Stomach (tissue), 9 donors: ENCODE data around the gene SPN. TPM values are rescaled to one million over a fixed set of nuclear protein-coding genes. Genes with fewer than 3 reads are reported as not detected.
A peak's percentile ranks its signal among the peaks of the same experiment; 100 is the strongest.

Source experiments
- DNase-seq, 2 donors: peaks; one replicate each; pipeline versions ENCODE4 v3.0.0 to v3.0.0-alpha.2; 2013 to 2019
- H3K27ac ChIP-seq, 5 donors: fragments of 200-600 bp in 4 of 5; sonication (generic) in 4 of 5; one replicate each; pipeline ENCODE4 v1.5.1; 2013 to 2019; ENCODE audit warnings: mild to moderate bottlenecking in 1 of 5, moderate library complexity in 1 of 5
- H3K27me3 ChIP-seq, 3 donors: fragments of 200-600 bp; sonication (generic); one replicate each; pipeline ENCODE4 v1.5.1; 2017 to 2019; ENCODE audit warnings: mixed run types in 1 of 3
- H3K36me3 ChIP-seq, 4 donors: fragments of 200-600 bp; sonication (generic); 1 replicate in 3 of 4; 2 replicates in 1 of 4; pipeline ENCODE4 v1.5.1; 2016 to 2019
- H3K4me1 ChIP-seq, 4 donors: fragments of 200-600 bp; sonication (generic); one replicate each; pipeline ENCODE4 v1.5.1; 2016 to 2019
- H3K4me3 ChIP-seq, 4 donors: fragments of 200-600 bp; sonication (generic) in 3 of 4; one replicate each; pipeline ENCODE4 v1.5.1; 2016 to 2019; ENCODE audit warnings: mild to moderate bottlenecking in 1 of 4
- H3K9me3 ChIP-seq, 4 donors: fragments of 200-600 bp; sonication (generic); one replicate each; pipeline ENCODE4 v1.5.1; 2016 to 2019
- CTCF ChIP-seq, 7 experiments: fragments of 450-650 bp in 4 of 7; fragments of 200-600 bp in 3 of 7; sonication (generic) in 3 of 7; IDR thresholded peaks; one replicate each; pipeline ENCODE4 v1.5.1; 2016 to 2019; ENCODE audit warnings: antibody characterized with exemption in 7 of 7, control low read depth in 2 of 7, mild to moderate bottlenecking in 1 of 7
- EP300 ChIP-seq: sonication (generic); formaldehyde crosslinking; IDR thresholded peaks from one replicate; pipeline ENCODE4 v1.6.1; 2017; ENCODE audit warnings: antibody characterized with exemption
- POLR2A ChIP-seq, 4 donors: fragments of 450-650 bp; IDR thresholded peaks; one replicate each; pipeline ENCODE4 v1.6.1; 2016; ENCODE audit warnings: antibody characterized with exemption in 4 of 4, control low read depth in 2 of 4, mild to moderate bottlenecking in 1 of 4, moderate library complexity in 1 of 4
- POLR2AphosphoS5 ChIP-seq, 3 donors: sonication (generic); formaldehyde crosslinking; IDR thresholded peaks; one replicate each; pipeline ENCODE4 v1.6.1; 2016; ENCODE audit warnings: antibody characterized with exemption in 3 of 3
- WGBS, 5 donors: extraction: QIAGEN DNeasy Blood & Tissue Kit in 3 of 5; methylation state at CpG; one replicate each; pipeline versions ENCODE4 v1.1.5 to v1.1.7; 2013 to 2018; 5-methylcytosine and 5-hydroxymethylcytosine counted together
- intact Hi-C: fragments of 100-400 bp; cut with DNase I; formaldehyde crosslinking; loops from one replicate; pipeline ENCODE4 v1.15.1; 2023; ENCODE audit warnings: low total_unique reads
- polyA plus RNA-seq, 3 donors: library from polyadenylated mRNA; stranded (reverse); fragments of 200-250 nt; gene quantifications; one replicate each; pipeline ENCODE4 v1.2.3, GENCODE V29; 2013
- total RNA-seq, 5 donors: library from RNA; depleted of rRNA; stranded (reverse); fragments of >200 nt; gene quantifications; one replicate each; pipeline versions ENCODE4 v1.1.0 to v1.2.3, GENCODE V29; 2014 to 2016
- donor health status: healthy with polysubstance abuse.
- donor health status: Bipolar disorder and iron deficiency.
- donor health status: healthy.

Gene SPN
- total and polyA plus RNA-seq, 8 donors, result 0.68 to 20.1 (median 1.9) TPM

GRCh38 chr16:29662000-29662728, 883 bp upstream of the SPN start:
- Histone ChIP-seq H3K27ac (peak overlapping the region in 2 of 5 donors; percentile 14 to 65), H3K9me3 (no peaks in the 10 kb centered on the region), H3K4me1 (peaks cover 0 to 35% (median 17%) of the 10 kb centered on the region in 4 donors), H3K36me3 (no peaks in the 10 kb centered on the region), H3K4me3 (peak overlapping the region in 1 of 4 donors; percentile 41), H3K27me3 (peaks cover 0 to 17% (median 0%) of the 10 kb centered on the region in 3 donors)
- intact Hi-C loops, result no loop called here
- WGBS, 5 donors, result 71 to 79% (median 74%) methylated on average over 17 of the region's 17 CpGs
- no peak for TF ChIP-seq CTCF (IDR thresholded peaks at IDR 0.05)
- TF ChIP-seq EP300, result no peak
- no peak for TF ChIP-seq POLR2AphosphoS5 (IDR thresholded peaks at IDR 0.05)
- TF ChIP-seq POLR2A (IDR thresholded peaks at IDR 0.05), result no peak
- no peak for DNase-seq

- TF ChIP-seq CTCF (IDR thresholded peaks at IDR 0.05) (no peak), EP300 (no peak), POLR2A (IDR thresholded peaks at IDR 0.05) (no peak), POLR2AphosphoS5 (IDR thresholded peaks at IDR 0.05) (no peak)
- intact Hi-C loops, result no loop called here
- WGBS, 5 donors, result 39 to 63% (median 55%) methylated on average over 4 of the region's 4 CpGs
- peaks cover 0 to 40% (median 17%) of the 10 kb centered on the region in 4 donors for H3K4me1 ChIP-seq
- DNase-seq, result peak in 1 of 2 donors; percentile 27
- no peaks in the 10 kb centered on the region for H3K36me3 ChIP-seq
- H3K27me3 ChIP-seq, result peaks cover 0 to 17% (median 0%) of the 10 kb centered on the region in 3 donors
- peak overlapping the region in 3 of 5 donors; percentile 40 to 65 (median 46) for H3K27ac ChIP-seq
- H3K4me3 ChIP-seq, result peak overlapping the region; percentile 25 to 41 (median 38)
- no peaks in the 10 kb centered on the region for H3K9me3 ChIP-seq
Observed at GRCh38 chr16:29662729-29663015, 375 bp upstream of the SPN start.

- intact Hi-C loops, result no loop called here
- Histone ChIP-seq H3K36me3 (no peaks in the 10 kb centered on the region), H3K9me3 (no peaks in the 10 kb centered on the region), H3K27ac (peak overlapping the region in 3 of 5 donors; percentile 33 to 65 (median 46)), H3K27me3 (peaks cover 0 to 17% (median 0%) of the 10 kb centered on the region in 3 donors), H3K4me3 (peak overlapping the region; percentile 25 to 41 (median 38)), H3K4me1 (peaks cover 0 to 40% (median 17%) of the 10 kb centered on the region in 4 donors)
- WGBS, 5 donors, result 69 to 95% (median 76%) methylated on average over 3 of the region's 3 CpGs
- no peak for DNase-seq
- TF ChIP-seq POLR2A (IDR thresholded peaks at IDR 0.05) (no peak), POLR2AphosphoS5 (IDR thresholded peaks at IDR 0.05) (no peak), CTCF (IDR thresholded peaks at IDR 0.05) (no peak), EP300 (no peak)
Observed at GRCh38 chr16:29663807-29664090, 702 bp downstream of the SPN start.

- intact Hi-C loops, result no loop called here
- TF ChIP-seq CTCF (IDR thresholded peaks at IDR 0.05), result no peak
- TF ChIP-seq EP300, result no peak
- no peak for TF ChIP-seq POLR2A (IDR thresholded peaks at IDR 0.05)
- no peak for TF ChIP-seq POLR2AphosphoS5 (IDR thresholded peaks at IDR 0.05)
- no peak for DNase-seq
- Histone ChIP-seq H3K27ac (peak overlapping the region in 2 of 5 donors; percentile 32 to 65), H3K4me1 (peaks cover 0 to 40% (median 17%) of the 10 kb centered on the region in 4 donors), H3K27me3 (peaks cover 0 to 17% (median 0%) of the 10 kb centered on the region in 3 donors), H3K36me3 (no peaks in the 10 kb centered on the region), H3K9me3 (no peaks in the 10 kb centered on the region), H3K4me3 (peak overlapping the region; percentile 9 to 41 (median 38))
- 59 to 79% (median 73%) methylated on average over 18 to 35 of the region's 35 CpGs for WGBS, 5 donors
Observed at GRCh38 chr16:29664091-29664921, 1.3 kb downstream of the SPN start.
